ENCODE results near the gene ZNF662.
A peak's percentile ranks its signal among the peaks of the same experiment; 100 is the strongest.

Gene ZNF662

DNA sequence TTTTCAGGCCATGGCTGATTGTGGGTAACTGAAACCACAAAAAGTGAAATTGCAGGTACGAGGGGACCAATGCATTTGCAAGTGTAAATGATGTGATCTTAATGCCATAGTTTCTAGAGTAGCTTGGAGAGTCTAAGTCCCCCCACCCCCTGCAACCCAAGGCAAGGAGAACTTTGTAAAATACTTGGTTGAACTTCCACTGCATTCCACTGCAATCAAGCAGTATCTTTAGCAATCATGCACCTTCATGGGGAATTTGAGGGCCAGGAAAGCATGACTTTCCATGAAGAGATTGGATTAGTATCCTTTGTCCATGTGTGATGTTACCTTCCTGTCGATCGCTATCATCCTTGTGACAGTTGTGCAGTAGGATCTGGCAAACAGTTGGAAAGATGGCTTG is 18.9 kb upstream of the ZNF662 start:
- DNase-seq (ENCODE audit: low spot score): no peak

GRCh38 chr3:42891042-42891441 is 14.9 kb upstream of the ZNF662 start:
- peak; percentile 46 for DNase-seq (ENCODE audit: low spot score)

- no peak for DNase-seq (ENCODE audit: low spot score)
These were observed 13.8 kb upstream of the ZNF662 start for GRCh38 chr3:42892169-42892568.

DNA sequence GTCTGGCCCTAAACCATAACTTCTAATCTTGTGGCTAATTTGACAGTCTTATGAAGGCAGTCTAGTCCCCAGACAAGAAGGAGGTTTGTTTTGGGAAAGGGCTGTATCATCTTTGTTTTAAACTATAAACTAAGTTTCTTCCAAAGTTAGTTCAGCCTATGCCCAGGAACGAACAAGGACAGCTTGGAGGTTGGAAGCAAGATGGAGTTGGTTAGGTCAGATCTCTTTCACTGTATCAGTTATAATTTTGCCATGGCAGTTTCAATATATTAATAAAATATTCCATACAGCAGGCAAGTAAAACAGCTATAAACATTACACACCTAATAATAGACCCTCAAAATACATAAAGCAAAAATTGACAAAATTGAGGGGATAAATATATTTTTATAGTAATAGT is 13.1 kb upstream of the ZNF662 start:
- no peak for DNase-seq (ENCODE audit: low spot score)

DNA sequence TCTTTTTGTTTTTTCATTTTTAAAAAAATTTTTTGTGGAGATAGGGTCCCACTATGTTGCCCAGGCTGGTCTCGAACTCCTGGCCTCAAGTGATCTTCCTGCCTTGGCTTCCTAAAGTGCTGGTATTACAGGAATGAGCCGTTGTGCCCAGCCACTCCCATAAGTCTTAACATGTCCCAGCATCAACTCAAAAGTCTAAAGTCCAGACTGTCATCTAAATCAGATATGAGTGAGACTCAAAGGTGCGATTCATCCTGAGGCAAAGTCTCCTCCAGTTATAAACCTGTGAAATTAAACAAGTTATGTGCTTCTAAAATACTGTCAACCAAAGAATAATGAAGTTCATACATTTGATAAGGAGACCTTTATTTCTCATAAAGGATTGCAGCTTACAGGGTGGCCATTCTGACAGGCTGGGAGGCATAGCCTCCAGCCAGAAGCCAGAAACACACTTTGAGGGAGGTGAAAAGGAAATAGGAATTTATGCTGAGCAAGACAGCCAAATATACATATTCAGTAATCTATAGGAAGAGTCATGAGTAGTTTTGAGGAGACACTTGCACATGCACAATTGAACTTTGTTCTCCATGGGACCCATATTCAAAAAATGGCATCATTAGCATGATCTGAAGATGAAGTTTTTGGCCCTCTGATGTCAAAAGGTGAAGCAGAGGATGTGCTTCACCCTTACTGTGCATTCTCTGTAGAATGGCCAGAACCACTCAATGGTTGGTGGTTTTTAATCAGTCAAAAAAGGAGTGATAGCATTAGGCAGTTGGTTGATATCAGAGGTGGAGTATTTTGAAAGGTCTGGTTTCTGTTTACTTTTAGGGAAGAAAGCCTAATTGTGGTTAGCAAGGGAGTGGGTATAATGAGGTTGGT is 11.0 kb upstream of the ZNF662 start:
- DNase-seq (ENCODE audit: low spot score): peak; percentile 25

DNA sequence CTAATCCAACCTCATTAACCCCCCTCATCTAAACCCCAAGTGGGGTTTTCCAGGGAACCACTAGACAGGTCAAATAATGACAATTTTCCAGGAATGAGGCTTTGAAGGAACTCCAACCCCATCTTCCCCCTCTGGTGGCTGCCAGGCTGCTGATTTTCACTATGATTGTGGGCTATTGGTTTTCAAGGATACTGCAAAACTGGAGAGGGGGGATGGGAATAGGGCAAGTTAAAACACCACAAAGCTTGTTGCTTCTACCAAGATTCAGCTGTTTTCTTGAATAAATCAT is 10.4 kb upstream of the ZNF662 start:
- no peak for DNase-seq (ENCODE audit: low spot score)

DNA sequence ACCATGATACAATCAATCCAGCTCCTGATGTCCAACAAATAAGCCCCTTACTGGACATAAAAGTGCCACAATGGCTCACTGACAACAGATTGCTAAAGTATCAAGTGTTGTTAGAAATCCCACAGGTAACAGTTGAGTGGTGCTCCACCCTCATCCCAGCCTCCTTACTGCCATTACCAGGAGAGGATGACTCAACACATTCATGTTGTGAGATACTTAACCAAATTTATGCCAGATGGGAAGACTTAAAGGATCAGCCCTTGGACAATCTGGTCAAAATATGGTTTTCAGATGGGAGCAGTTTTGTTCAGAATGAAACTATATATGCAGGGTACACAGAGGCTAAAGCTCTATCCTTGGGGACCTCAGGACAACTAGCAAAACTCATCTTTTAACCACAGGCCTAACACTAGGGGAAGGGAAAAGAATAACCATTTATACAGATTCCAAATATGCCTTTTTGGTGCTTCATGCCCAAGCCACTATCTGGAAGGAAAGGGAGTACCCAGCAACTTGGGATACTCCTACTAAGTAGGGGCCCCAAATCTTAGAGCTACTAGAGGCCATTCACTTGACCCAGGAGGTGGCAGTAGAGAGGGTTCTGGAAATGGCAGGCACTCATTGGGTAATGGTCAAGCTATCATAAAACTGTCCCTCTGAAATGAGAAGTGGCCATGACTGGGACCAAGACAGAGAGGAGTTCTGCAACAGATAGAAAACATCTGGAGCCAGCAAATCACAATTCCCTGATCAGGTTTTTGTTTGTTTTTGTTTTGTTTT is 6.9 kb upstream of the ZNF662 start:
- no peak for DNase-seq (ENCODE audit: low spot score)

DNA sequence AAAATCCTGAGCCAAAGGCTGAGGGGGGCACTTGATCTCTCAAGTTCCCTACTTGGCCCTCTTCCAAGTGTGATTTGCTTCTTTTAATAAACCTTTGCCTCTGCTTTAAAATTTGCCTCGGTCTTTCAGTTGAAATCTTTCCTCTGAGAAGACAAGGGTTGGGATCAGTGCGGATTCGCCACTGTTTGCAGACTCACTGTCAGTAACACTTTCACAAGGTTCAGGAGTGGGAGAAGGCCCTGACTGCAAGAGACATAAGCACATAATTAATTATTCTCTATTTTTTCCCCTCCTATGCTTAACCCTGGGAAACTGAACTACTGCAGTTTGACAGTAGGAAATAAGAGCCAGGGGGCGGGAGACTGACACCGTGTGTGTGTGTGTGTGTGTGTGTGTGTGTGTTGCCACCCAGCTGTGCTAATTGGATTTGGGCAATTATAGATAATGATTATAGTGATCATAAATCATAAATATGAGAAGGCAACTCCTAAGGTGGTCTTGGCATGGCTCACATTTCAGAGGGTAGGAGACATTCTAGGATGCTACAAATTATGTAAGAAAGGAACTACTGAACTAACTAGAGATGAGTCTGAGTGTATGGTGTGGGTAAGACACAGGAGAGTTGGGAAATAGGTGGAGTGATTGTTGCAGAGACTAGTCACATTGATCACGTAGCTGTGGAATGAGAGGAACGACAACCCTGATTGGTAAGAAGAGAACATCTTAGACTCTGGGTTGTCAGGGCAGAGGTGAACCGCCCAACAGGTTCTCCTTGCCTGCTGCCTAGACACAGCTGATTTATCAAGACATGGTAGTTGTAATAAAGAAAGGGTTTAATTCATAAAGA is 5.5 kb upstream of the ZNF662 start:
- no peak for DNase-seq (ENCODE audit: low spot score)

DNA sequence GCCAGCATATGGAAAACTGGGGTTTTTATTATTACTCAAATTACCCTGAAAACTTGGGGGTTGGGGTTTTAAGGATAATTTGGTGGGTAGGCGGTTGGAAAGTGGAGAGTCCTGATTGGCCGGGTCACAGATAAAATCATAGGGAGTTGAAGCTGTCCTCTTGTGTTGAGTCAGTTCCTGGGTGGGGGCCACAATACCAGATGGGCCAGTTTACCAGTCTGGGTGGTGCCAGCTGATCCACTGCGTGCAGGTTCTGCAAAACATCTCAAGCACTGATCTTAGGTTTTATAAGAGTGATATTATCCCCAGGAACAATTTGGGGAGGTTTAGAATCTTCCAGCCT is 4.9 kb upstream of the ZNF662 start:
- no peak for DNase-seq (ENCODE audit: low spot score)

DNA sequence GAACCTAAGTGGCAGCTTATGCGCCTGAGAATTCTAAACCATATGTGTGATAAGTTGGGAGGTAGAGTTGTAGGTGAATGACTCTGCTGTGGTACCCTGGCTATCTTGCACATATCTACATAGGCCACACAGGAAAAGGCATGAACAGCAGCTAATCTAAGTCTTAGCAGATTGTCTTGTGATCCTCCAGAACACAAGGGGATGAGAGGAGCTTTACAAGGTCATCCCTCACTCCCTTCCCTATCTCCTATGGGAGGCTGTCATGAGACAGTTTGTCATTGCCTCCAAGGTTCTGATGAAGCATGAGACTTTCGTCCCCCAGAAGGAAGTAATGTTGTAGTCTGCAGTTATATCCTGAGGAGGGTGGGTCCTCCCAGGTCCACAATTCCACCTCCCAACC is 3.7 kb upstream of the ZNF662 start:
- DNase-seq (ENCODE audit: low spot score): no peak

DNA sequence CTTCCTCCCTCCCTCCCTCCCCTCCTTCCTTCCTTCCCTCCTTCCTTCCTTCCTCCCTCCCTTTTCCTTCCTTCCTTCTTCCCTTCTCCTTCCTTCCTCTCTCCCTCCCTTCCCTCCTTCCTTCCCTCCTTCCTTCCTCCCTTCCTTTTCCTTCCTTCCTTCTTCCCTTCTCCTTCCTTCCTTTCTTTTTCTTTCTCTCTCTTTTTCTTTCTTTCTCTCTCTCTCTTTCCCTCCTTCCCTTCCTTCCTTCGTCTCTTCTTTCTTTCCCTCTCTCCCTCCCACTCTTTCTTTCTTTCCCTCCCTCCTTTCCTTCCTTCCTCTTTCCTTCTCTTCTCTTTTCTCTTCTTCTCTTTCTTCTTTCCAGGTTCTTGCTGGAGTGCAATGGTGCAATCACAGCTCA is 1.9 kb upstream of the ZNF662 start:
- no peak for DNase-seq (ENCODE audit: low spot score)

DNA sequence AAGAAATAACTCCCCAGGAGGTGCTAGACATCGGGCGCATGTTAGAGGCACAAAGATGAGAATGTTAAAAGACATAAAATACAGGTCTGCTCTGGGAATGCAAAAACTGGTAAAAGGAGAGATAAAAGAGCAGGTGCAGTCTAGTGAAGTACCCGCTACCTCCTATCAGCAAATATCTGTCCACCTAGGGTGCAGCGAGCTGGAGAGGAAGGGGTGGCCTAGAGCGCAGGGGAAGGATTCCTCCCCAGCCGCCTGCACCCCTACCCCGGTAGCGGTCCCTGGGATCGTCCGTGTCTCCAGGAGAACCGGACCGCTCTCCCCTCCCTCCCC is 237 bp upstream of the ZNF662 start:
- DNase-seq (ENCODE audit: low spot score): no peak

DNA sequence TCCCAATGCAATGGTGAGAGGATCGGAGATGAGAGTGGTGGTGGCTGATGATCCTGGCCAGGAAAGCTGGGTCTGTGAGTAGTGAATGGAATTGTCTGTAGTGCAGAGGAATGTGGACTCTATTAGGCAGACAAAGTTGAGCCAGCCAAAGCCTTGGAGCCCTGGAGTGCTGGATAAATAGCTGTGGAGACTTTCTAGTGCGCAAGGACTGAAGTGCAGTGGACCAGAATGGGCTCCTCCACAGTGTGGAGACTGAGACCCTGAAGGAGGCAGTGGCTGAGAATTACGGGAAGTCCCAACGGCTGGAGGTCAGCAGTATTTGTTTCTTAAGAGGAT is 874 bp downstream of the ZNF662 start:
- DNase-seq (ENCODE audit: low spot score): no peak

GRCh38 chr3:42908675-42909074 is 2.7 kb downstream of the ZNF662 start:
- DNase-seq (ENCODE audit: low spot score): no peak

GRCh38 chr3:42911551-42911950 is 5.6 kb downstream of the ZNF662 start:
- DNase-seq (ENCODE audit: low spot score): no peak

- no peak for DNase-seq (ENCODE audit: low spot score)
These were observed 9.0 kb downstream of the ZNF662 start for GRCh38 chr3:42914771-42915515.

DNA sequence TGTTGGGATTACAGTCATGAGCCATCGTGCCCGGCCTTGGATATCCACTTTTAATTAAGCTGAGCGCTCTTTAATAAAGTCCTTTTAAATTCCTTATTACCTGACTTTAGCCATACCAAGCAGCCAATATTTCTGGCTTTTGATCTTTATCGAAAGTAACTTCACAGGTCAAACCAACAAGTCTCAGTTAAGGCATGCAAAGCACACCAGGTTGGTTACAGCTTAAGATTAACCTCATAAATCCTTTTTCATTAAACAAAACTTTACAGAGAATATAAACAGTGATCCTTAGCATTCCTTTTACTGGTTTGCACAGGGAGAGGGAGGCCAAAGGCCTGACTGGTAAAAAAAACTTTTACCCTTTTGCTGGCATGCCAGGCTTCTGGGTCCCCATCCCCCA is 17.7 kb downstream of the ZNF662 start:
- no peak for DNase-seq (ENCODE audit: low spot score)

DNA sequence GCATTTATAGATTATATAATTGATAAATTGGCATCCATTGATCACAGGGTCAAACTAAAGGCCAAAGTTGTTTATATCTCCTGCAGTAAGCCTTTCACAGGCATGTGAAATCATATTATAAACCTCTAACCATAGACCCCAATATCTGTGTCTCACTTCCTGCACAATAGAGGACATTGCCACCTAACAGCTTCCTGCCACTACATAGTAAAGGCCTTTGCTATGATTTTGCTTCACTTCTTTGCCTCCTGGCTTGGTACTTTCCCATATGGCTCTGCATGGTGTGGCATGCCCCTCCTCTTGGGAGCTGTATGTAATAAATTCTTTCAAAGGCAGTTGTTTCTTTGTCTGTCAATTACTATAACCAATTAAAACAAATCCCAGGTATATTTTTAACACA is 20.4 kb downstream of the ZNF662 start:
- DNase-seq (ENCODE audit: low spot score): no peak

- no peak for DNase-seq (ENCODE audit: low spot score)
These were observed 28.2 kb downstream of the ZNF662 start for GRCh38 chr3:42934111-42934510.

GRCh38 chr3:42934910-42935309 is 29.0 kb downstream of the ZNF662 start:
- no peak for DNase-seq (ENCODE audit: low spot score)

- no peak for DNase-seq (ENCODE audit: low spot score)
These were observed 29.5 kb downstream of the ZNF662 start for GRCh38 chr3:42935472-42935871.
